Measurements from ENCODE around the gene GK2.

GK2 gene

DNA sequence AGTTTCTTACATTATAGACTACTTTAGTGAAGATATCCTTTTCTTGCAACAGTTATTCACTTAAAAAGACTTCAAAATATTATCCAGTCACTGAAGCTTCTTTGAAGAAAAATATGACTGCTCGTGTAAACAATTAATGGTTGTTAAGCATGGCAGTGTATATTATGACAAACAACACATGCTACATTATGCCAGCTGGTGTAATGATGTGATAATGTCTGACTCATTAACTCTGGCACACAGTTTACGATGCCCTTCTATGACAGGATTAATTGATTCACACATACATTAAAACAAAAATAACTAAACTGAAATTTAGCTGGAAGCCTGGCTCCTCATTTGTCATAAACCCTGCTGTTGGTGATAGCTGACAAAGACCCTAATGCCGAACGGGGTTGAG is 22.4 kb downstream of the GK2 start:
- no peak for DNase-seq (ENCODE audit: low spot score)

GRCh38 chr4:79381161-79381560 is 26.9 kb downstream of the GK2 start:
- no peak for DNase-seq (ENCODE audit: low spot score)

DNA sequence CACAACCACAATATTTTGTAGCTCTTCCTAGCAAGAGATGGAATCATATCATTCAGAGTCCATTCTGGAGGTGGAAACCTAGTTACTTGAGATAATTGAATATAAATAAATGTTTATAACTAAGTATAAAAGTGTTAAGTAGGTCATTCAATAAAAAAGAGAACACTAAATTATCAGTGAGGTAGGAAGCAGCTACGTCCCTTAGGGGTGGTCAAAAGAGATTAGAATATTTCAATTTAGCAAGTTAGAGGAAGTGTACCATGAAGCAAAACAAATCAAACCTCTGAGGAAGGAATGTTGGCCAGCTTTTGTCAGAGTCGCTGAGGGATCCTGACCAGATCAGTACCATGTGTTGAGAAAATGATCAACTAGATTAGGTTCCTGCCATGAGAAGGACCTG is 38.0 kb downstream of the GK2 start:
- no peak for DNase-seq (ENCODE audit: low spot score)

- DNase-seq (ENCODE audit: low spot score): no peak
Observed at GRCh38 chr4:79367096-79367495, 40.9 kb downstream of the GK2 start.

DNA sequence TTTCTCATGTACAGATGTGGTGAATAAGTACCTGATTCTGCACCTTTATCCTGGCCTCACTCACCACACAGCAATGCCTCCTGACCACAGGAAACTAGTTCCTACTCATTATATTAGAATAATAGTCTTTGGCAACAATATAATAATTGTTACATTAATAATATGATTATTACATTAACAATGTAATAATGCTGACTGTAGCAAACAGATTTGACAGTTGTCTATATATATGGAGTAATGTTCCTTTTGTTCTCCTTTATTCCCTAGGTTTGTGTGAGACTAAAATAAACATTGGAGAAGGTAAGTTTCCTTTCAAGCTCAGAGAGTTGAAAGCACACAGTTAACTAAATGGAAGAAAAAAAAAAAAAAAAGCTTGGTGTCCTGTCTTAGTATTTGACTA is 41.6 kb downstream of the GK2 start:
- no peak for DNase-seq (ENCODE audit: low spot score)

DNA sequence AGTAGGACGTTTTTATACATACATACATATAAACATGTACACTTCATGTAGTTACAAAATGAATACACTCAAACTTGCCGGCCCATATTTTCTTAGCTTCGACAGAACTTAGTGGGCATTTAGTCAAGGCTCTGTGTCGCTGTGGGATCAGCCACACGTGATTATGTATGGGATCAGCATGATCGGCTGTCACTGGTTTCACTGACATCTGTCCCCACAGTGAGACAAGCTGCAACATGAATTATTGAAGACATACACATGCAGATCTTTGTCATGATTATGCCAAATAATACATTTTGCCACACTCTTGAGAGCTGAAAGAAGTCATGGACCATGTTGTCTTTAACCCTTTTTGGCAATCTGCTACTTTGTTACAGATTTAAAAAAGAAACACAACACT is 44.0 kb downstream of the GK2 start:
- DNase-seq (ENCODE audit: low spot score): no peak

- no peak for DNase-seq (ENCODE audit: low spot score)
Observed at GRCh38 chr4:79362626-79363025, 45.4 kb downstream of the GK2 start.

DNA sequence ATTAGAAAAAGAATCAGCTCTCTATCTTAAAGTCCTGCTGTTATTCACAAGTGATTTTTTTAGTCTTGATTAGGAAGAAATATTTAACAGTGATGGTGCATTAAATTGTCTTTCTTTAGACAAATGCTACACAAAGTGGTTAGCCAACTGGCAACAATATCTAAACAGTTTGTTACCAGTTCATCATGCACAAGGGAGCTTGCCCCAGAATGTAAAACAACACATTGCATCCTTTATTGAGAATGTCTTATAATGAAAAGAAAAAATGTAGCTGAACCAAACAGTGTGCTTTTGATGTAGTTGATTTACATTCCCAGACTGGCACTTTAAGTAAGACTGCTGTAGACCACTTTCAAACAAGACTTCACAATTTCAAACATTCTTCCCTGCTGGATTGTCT is 48.0 kb downstream of the GK2 start:
- no peak for DNase-seq (ENCODE audit: low spot score)

DNA sequence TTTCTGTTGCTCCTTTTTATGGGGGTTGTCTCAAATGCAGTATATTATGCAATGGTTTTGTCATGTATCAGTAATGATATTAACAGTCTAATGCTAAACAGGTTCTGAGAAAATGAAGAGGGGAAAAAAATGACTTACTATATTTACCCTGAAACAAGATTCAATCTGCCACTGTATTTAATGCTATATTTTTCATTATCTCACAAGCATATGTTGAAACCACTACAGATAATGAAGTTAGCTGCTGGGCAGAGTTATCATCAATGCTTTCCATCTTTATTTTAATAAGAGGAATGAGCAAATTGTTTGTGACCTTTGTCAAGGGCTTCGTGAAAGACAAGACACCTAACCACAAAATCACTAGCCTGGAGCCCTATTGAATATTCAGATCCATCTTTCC is 49.6 kb downstream of the GK2 start:
- no peak for DNase-seq (ENCODE audit: low spot score)

DNA sequence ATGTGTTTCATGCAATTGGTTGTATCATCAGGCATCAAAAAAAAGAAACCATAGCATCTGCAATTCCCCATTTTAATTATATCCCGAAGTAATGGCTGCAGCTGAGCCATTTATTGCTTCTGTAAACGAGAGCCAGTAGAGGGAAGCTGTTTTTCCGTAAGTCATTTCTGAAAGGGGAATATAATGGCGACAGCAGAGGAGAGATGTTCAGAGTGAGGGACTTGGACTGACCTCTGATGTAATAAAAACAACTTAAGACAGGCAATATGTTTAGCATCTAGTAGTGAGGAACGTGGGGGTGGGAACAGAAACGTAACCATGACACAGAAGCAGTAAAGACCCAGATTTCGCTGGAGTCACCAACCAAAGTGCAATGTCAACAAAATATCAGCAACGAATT is 50.7 kb downstream of the GK2 start:
- DNase-seq (ENCODE audit: low spot score): no peak

Measured in HuH-7.5 (cell line).